ENCODE measurements around the gene H6PD.
"Not testable (repeated sequence)": the region's sequence is repeated elsewhere in the genome, so short reads cannot be mapped to it uniquely, and the experiment has no call there.

H6PD gene

DNA sequence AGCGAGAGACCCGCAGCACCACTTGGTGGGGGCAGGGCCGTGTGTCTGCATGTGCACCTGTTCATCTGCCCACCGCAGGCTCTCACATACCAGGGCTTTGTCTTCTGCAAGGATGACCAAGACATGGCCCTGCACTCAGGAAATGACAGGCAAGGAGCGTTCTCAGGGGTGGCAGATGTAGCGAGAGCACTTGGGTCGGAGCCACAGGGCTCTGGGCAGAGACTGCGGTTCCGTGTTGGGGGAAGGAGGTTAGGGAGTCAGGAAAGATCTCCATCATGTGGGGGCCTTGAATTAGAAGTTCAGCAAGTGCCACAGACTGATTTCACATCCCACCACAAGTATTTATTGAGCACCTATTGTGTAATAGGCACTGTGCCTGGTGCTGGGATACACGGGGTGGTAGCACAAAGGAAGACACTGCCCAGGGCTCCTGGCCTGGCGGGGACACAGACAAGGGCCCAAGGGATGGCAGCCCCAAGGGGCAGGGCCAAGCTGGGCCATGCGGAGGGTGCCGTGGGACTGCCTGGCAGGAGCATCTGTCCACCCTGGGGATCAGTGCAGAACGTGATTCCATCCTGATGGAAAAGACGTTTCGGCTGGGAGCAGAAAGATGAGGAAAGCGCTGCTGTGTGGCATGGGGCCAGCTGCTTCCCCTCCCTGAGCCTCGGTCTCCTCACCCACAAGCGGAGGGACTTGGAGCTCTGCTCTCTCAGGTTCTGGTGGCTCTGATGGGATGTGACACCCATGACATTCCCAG lies 46.7 kb downstream of the H6PD start:
- DNase-seq: no peak

- no peak for DNase-seq
Measured at GRCh38 chr1:9281908-9282695, 47.5 kb downstream of the H6PD start.

GRCh38 chr1:9282696-9282955 lies 48.1 kb downstream of the H6PD start:
- no peak for DNase-seq

- DNase-seq: no peak
Measured at GRCh38 chr1:9284061-9284460, 49.5 kb downstream of the H6PD start.

GRCh38 chr1:9286556-9286955 lies 52.0 kb downstream of the H6PD start:
- no peak for DNase-seq

DNA sequence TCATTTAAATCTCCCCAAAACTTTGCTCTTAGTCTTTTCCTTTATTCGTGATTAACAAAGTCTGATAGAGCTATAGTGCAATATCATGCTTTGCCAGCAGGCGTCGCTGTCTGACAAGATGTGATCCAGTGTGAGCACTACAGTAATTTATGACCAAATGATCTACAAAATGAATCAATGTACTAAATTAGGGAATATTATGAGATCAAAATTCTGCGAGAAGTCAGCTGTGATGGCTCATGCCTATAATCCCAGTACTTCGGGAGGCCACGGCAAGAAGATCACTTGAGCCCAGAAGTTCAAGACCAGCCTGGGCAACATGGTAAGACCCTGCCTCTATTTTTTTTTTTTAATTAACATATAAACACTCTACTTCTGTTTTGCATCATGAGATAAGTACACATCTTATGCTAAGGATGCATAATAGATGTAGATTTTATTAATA lies 54.5 kb downstream of the H6PD start:
- no peak for DNase-seq

GRCh38 chr1:9289711-9290485 lies 55.3 kb downstream of the H6PD start:
- DNase-seq: no peak

- no peak for DNase-seq
Measured at GRCh38 chr1:9291914-9292360, 57.4 kb downstream of the H6PD start.

DNA sequence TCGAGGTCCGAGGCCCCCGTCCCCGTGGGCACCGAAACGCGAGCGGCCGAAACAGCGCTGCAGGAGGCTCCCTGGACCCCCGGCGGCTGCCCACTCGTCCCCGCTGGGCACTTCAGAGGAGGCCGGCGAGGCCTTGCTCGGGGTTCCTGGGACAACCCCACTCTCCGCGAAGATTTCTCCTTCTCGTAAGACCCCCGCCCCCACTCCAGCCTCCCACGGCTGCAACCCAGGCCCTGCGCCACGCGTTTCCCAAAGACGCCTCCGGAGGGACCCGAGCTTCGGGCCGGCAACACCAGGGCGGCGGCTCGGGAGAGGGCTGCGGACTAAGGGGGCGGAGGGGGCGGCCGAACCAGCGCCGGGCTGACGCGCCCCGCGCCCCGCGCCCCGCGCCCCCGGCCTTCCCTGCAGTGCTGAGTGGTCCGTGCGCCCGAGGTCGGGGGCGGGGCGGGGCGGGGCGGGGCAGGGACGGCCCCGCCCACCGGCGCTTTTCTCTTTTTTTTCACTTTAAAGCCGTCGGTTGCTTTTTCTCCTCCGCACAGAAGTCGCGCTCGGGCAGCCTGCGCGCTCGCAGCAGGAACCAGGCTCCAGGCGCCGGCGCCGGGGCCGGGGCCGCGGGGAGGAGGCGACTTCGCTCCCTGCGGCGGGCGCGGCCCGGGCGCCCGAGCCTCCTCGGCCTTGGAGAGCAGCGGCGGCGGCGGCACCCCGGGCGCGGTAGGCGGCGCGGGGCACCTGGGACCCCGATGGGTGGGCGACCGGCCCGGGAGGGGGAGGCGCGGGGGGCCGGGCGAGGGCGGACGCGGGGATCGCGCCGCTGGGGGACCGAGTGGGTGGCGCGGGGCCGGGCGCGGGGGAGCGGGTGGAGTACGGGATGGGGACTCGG lies 58.0 kb downstream of the H6PD start, which contains the start of gene SPSB1:
SPSB1 (plus strand) TSS at position 534 of the 880 bp plus-strand sequence. CDS start 62,998 bp downstream, outside the sequence.
- DNase-seq: no peak

DNA sequence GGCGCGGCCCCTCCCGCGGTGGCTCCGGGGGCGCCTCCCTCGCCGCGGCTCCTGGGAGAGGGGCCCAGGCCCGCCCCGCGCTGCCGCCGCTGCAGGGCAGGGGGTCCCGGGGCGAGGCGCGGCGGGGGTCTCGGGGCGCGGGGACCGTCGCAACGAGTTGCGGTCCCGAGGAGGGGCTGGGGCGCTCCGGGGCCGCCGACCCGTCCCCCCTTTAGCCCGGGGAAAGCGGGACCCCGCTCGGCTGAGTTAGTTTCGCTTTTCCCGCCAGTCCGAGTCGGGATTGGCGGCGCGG lies 58.6 kb downstream of the H6PD start:
- DNase-seq: no peak

DNA sequence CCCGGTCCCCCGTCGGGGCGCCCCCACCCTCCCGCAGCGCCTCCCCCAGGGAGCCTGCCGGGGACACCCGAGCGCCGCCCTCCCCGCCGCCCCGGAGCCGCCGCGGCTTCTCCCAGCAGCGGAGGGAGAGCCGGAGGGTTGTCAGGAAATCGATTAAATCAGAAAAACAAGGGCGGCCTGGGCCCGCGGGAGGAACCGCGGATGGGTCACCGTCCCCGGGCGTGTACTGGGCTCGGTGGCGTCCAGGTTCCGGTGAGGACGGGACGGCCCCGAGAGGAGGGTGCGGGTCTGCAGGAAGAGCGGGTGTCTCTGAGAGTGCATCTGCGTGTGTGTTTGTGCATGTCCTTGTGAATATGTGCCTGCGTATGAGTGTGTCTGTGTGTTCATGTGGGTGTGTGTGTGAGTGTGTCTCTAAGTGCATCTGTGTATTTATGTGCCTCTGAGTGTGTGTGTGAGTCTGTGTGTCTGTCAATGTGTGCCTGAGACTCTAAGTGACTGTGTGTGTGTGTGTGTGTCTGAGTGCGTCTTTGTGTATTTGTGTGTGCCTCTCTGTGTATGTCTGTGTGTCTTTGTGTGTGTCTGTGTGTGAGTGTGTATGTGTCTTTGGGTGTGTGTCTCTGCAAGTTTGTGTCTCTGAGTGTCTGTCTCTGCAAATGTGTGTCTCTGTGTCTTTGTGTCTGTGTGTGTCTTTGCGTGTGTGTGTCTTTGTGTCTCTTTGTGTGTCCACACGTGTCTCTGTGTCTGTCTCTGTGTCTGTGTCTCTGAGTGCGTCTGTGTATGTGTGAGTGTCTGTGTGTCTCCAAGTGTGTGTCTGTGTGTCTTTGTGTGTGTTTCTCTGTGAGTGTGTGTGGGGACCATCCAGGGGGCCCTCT lies 59.2 kb downstream of the H6PD start:
- no peak for DNase-seq

DNA sequence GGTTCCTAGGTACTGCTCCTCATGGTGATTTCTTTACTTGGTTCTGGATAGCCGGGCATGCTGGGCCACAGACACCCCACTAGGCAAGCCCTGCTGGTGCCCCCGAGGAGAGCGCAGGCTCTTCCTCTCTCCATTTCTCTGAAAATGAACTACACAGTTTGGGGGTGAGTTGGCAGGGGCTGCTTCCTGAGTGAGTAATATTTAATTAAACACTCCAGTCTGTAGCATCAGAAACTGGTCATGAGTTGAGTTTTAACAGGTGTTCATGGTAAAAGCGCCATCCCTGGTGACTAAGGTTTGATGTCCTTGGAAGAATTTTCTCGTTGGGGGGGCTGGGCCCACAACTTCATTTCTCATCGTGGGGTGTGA lies 59.8 kb downstream of the H6PD start:
- DNase-seq: no peak

GRCh38 chr1:9294910-9295636 lies 60.5 kb downstream of the H6PD start:
- DNase-seq: no peak

GRCh38 chr1:9295884-9296283 lies 61.3 kb downstream of the H6PD start:
- no peak for DNase-seq

- no peak for DNase-seq
Measured at GRCh38 chr1:9296850-9297249, 62.3 kb downstream of the H6PD start.

GRCh38 chr1:9297831-9298230 lies 63.3 kb downstream of the H6PD start:
- DNase-seq: no peak

- DNase-seq: no peak
Measured at GRCh38 chr1:9298282-9298681, 63.7 kb downstream of the H6PD start.

- not testable (repeated sequence) for DNase-seq
Measured at GRCh38 chr1:9299571-9300541, 65.3 kb downstream of the H6PD start.

DNA sequence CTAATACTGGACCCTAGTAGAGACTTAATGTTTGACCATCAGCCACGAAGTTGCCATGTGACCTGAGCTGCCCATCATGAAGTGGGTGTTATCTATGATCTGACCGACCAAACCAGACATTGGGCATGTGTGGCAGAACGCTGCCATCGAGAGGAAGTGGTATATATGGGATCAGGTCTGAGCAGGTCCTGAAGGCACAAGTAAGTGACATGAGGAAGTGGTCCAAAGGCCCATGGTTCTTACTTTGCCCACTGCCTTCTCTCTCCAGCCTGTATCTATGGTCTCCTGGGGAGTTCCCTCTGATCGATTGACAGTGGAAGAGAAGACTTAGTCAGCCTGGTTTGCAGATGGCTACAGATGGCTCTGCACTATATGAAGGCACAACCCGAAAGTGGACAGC lies 66.0 kb downstream of the H6PD start:
- no peak for DNase-seq
